Measurements from ENCODE around the gene BFSP1. TPM values are rescaled to one million over a fixed set of nuclear protein-coding genes. Genes with fewer than 3 reads are reported as not detected.

Gene BFSP1
- total RNA-seq, 4 donors from 2014 or later = 0.57 to 2.5 TPM; not detected in 2

DNA sequence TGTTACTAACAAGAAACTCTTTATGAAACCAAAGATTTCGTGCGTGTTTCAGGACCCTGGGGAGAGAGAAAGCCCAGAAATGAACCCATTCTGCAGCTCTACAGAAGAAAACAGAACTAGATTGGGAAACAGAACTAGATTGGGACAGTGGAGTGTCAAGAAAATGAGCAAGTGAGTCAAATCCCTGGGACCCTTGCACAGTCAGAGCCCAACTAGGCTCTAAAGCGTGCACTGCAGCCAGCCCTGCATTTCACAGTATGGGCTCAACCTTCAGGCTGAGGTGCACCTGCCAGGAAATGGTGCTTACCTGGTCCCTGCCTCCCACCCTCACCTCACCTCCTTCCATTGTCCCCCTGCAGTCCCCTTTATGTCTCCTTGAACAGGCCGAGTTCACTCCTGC is 39.7 kb downstream of the BFSP1 start:
- no peak overlapping the region for H3K4me3 ChIP-seq
- no peaks in the 10 kb centered on the region for H3K4me1 ChIP-seq
- DNase-seq = no peak
- no peaks in the 10 kb centered on the region for H3K9me3 ChIP-seq
- no peaks in the 10 kb centered on the region for H3K27me3 ChIP-seq
- no peak for TF ChIP-seq POLR2A (IDR thresholded peaks at IDR 0.05)
- TF ChIP-seq, protein P1, sequence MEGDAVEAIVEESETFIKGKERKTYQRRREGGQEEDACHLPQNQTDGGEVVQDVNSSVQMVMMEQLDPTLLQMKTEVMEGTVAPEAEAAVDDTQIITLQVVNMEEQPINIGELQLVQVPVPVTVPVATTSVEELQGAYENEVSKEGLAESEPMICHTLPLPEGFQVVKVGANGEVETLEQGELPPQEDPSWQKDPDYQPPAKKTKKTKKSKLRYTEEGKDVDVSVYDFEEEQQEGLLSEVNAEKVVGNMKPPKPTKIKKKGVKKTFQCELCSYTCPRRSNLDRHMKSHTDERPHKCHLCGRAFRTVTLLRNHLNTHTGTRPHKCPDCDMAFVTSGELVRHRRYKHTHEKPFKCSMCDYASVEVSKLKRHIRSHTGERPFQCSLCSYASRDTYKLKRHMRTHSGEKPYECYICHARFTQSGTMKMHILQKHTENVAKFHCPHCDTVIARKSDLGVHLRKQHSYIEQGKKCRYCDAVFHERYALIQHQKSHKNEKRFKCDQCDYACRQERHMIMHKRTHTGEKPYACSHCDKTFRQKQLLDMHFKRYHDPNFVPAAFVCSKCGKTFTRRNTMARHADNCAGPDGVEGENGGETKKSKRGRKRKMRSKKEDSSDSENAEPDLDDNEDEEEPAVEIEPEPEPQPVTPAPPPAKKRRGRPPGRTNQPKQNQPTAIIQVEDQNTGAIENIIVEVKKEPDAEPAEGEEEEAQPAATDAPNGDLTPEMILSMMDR (IDR thresholded peaks at IDR 0.05) = no peak
- H3K36me3 ChIP-seq = no peaks in the 10 kb centered on the region
- H3K27ac ChIP-seq = no peak overlapping the region

DNA sequence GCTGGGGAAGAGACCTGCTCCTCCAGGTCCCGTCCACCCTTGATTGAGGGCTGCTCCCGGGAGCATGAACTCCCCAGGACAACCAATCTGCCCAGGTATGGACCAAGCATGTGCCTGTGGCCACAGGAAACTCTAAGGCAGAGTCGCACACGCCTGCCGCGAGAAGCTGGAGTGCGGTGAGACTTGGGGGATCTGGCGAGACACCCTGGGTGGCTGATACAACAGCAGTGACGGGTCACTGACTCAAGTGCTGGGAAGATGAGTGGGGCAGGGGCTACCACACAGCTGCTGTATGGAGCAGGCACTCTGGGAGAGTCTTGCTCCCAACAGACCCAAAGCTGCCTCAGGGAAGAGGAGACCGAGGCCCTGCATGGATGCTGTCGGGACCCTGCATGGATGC is 40.1 kb downstream of the BFSP1 start:
- Histone ChIP-seq H3K36me3 (no peaks in the 10 kb centered on the region), H3K4me1 (no peaks in the 10 kb centered on the region), H3K27me3 (no peaks in the 10 kb centered on the region), H3K4me3 (no peak overlapping the region), H3K27ac (no peak overlapping the region), H3K9me3 (no peaks in the 10 kb centered on the region)
- DNase-seq = peak in 1 of 3 donors; percentile 24
- TF ChIP-seq, protein P1 (IDR thresholded peaks at IDR 0.05) = no peak
- no peak for TF ChIP-seq POLR2A (IDR thresholded peaks at IDR 0.05)

DNA sequence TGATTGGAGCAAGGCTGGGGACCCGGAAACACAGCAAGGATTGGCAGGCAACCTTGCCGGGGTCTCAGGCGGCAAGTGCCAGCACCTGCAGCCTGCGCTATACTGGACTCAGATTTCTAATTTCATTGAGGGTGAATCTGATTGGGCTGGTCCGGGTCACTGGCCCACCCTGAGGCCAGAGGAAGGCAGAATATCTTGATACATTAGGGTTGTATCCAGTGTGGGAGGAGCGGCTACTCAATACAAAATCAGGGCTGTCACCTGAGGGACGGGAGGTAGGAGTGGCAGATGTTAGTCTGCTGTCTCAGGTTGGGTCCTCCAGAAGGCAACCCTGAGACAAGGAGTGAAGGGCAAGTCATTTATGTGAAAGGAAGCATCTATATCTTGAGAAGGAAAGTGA is 40.7 kb downstream of the BFSP1 start:
- H3K4me1 ChIP-seq = no peaks in the 10 kb centered on the region
- no peaks in the 10 kb centered on the region for H3K9me3 ChIP-seq
- H3K4me3 ChIP-seq = no peak overlapping the region
- no peak overlapping the region for H3K27ac ChIP-seq
- TF ChIP-seq POLR2A (IDR thresholded peaks at IDR 0.05) = no peak
- TF ChIP-seq, protein P1 (IDR thresholded peaks at IDR 0.05) = no peak
- no peaks in the 10 kb centered on the region for H3K36me3 ChIP-seq
- no peaks in the 10 kb centered on the region for H3K27me3 ChIP-seq
- peak in 1 of 3 donors; percentile 15 for DNase-seq

DNA sequence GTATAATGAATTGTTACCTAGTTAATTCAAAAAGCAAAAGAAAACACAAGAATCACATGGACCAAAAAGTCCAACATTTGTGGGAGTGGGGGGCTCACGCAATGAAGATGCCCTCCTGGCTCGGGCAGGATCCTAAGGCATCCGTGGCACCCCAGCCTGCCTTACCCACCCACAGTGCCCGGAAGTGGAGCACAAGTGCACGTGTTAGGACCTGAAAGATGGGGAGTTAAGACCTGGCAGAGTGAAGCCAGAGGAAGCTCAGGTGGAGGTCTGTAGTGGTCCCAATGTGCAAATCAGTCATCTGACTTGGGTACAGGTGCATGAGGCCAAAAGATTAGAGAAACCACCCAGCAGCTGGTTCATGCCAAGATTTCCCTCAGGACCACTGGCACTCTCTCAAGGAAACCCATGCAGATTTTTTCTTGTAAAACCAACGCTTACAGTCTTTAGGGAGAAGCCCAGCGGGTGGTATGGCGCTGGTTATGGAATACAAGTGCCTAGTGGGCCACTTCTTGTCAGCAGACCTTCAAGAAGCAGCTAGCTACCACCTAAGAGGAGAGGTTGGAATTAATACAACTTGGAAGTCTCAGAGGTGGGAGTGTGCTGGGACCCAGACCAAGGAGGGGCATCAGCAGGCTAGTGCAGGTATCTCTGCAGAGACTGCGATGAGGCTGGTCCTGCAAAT is 42.1 kb downstream of the BFSP1 start:
- no peaks in the 10 kb centered on the region for H3K9me3 ChIP-seq
- H3K4me1 ChIP-seq = no peaks in the 10 kb centered on the region
- H3K36me3 ChIP-seq = no peaks in the 10 kb centered on the region
- H3K4me3 ChIP-seq = no peak overlapping the region
- peak in 1 of 3 donors; percentile 1 for DNase-seq
- TF ChIP-seq, protein P1 (IDR thresholded peaks at IDR 0.05) = no peak
- TF ChIP-seq POLR2A (IDR thresholded peaks at IDR 0.05) = no peak
- no peaks in the 10 kb centered on the region for H3K27me3 ChIP-seq
- no peak overlapping the region for H3K27ac ChIP-seq

DNA sequence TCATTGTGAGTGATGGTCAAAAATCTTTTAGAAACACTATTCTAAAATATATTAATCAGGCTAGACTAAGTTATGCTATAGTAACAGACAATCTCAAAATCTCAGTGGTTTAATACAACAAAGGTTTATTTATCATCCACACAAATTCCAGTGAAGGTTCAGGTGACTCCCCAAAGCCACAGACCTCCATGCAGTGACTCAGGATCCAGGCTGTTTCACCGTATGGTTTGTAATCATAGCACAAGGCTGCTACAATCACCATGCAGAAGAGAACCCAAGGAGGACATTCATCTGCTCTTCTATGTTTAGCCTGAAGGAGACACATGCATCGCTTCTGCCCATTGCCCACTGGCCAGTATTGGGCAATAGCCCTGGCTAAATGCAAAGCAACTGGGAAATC is 46.2 kb downstream of the BFSP1 start:
- no peak overlapping the region for H3K4me3 ChIP-seq
- no peaks in the 10 kb centered on the region for H3K27me3 ChIP-seq
- H3K9me3 ChIP-seq = no peaks in the 10 kb centered on the region
- no peaks in the 10 kb centered on the region for H3K4me1 ChIP-seq
- H3K27ac ChIP-seq = no peak overlapping the region
- no peak for DNase-seq
- no peaks in the 10 kb centered on the region for H3K36me3 ChIP-seq
- no peak for TF ChIP-seq POLR2A (IDR thresholded peaks at IDR 0.05)
- TF ChIP-seq, protein P1 (IDR thresholded peaks at IDR 0.05) = no peak
